SU-DHL-6 (cell line): Measurements from ENCODE around the gene CTLA4.

ENCODE experiments used
- CTCF ChIP-seq: fragments of 200-600 bp; sonication (generic); IDR thresholded peaks from one replicate; pipeline ENCODE4 v1.5.1; 2017; ENCODE audit warnings: antibody characterized with exemption, mild to moderate bottlenecking, low read length, moderate library complexity; ENCODE audit not compliant: insufficient read depth, poor library complexity, severe bottlenecking
- EZH2phosphoT487 ChIP-seq: fragments of 200-600 bp; sonication (generic), shearing (Covaris generic); conservative IDR thresholded peaks from 2 replicates; pipeline ENCODE4 v1.6.1; 2018; ENCODE audit warnings: mild to moderate bottlenecking, antibody characterized with exemption, low read length, moderate library complexity, mixed read lengths

GRCh38 chr2:203853271-203853670 lies 14.3 kb upstream of the CTLA4 start:
- TF ChIP-seq CTCF: no peak
- TF ChIP-seq EZH2phosphoT487: no peak
